GM18861 (cell line): ENCODE results near the gene CES5A.
"Not testable (repeated sequence)": the region's sequence is repeated elsewhere in the genome, so short reads cannot be mapped to it uniquely, and the experiment has no call there.

Experiments
- ATAC-seq: cut with Tn5 transposase; IDR thresholded peaks from one replicate; pipeline ENCODE4 v1.9.1; 2021; ENCODE audit not compliant: unreplicated experiment

Gene CES5A

DNA sequence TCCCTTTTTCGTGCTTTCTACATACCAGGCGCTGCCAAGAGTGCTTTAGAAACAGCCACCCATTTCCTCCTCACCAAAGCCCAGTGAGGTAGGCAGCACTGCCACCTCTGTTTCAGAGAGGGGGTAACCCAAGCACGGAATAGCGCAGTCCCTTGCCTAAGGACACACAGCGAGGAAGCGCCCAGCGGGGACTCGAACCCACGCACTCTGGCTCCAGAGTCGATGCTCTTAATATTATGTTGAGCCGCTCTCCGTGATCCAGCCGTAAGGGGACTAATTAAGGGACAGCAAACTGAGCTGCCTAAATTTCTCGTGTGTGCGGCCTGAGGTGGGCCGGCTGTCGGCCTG is 42.8 kb downstream of the CES5A start:
- no peak for ATAC-seq

DNA sequence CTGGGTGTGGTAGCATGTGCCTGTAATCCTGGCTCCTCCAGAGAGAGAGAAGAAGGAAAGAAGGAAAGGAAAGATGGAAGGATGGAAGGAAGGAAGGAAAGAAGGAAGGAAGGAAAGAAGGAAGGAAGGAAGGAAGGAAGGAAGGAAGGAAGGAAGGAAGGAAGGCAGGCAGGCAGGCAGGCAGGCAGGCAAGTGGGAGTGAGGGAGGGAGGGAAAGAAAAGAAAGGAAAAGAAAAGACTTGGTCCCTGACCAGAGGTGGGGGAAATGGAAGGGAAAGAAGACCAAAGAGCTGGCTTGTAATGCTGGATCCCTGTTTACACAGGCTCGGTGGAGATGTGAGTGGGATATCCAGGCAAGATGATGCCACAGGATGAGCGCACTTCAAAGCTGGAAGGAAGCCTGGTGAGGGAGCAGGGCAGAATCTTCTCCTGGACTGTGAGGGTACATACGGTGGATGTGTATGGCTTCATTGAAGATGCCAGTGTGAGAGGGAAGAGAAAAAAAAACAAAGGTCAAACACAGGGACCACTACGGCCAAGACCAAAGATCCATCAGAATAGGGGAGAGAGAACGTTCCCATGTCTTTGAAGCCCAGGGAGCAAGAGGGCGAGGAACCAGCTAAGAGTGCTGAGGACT is 44.4 kb downstream of the CES5A start:
- no peak for ATAC-seq

DNA sequence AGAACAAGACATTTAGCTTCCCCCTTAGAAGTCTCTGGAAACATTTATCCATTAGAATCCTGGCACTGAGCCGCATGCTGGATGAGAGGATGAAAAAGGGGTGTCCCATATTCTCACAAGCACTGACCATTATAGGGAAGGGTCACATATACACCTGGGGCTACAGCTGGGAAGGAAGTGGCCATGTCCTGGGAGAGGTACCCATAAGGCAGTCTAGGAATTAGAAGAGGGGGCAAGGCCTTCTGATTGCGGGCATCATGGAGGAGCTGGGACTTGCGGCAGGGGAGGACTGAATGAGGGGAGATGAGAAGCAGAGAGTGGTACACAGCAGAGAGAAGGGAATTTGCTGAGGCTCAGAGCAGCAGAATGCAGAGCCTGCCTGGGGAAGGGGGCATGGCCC is 45.9 kb downstream of the CES5A start:
- not testable (repeated sequence) for ATAC-seq

DNA sequence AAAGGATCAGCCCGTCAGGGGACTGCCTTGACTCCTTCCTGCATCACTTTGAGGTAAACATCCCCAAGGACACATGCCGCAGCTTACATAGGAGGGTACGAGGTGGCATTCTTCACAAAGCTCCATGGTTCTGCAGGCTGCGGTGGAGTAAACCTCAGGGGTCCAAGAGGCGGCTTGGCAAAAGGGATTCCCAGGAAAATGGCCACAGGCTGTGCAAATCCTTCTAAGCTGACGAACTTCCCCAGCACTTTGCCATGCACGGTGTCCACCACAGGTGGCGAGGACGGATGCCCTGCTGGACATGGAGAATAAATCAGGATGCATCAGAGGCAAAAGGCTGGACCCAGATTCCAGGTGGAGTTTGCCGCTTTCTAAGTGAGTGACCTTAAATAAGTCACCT is 46.5 kb downstream of the CES5A start:
- ATAC-seq, result no peak

DNA sequence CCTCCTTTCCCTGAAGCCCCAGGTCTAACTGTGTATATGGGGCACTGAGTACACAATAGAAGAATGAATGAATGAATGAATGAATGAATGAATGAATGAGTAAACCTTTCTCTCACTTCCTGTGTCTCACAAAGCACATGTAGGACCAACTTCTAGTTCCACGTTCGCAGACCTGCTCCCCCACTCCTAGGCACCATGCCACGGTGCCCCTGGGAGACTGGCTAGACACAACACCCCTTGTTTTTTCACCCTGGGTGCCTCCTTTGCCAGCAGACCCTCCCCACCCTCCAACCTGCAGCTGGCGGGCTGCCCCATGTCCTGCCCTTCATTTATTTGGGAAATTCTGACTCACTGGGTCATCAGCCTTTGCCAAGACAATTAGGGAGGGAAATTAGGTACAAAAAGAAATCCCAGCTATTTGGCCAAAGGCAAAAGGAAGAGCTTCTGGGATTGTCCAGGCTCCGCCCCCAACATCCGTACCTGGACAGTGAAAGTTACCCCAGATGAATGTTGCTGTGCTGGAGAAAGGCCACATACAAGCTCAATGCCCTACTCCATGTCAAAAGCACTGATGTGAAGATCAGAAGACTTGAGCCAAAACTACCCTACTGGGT is 50.0 kb downstream of the CES5A start:
- no peak for ATAC-seq

DNA sequence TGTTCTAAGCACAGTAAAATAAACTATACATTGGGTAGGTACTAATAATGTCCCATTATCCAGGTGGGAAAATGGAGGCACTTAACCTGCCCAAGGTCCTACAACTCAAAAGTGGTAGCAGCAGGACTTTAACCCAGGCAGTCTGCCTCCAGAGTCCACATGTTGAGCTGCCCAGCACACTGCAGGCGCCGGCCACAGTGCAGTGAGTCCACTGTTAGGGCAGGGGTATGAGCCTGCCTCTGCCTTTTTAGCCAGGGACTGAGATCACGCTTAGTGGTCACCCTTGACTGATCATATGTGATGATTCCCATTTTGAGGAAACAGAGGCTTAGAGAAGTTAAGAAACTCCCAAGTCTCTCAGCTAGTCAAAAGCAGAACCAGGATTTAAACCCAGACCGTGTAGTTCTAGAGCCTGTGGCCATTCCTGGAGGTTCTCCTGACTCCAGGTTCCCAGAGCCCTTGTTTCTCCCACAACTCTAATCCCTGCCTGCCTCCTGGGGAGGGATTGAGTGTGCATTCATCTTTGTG is 50.6 kb downstream of the CES5A start:
- no peak for ATAC-seq

DNA sequence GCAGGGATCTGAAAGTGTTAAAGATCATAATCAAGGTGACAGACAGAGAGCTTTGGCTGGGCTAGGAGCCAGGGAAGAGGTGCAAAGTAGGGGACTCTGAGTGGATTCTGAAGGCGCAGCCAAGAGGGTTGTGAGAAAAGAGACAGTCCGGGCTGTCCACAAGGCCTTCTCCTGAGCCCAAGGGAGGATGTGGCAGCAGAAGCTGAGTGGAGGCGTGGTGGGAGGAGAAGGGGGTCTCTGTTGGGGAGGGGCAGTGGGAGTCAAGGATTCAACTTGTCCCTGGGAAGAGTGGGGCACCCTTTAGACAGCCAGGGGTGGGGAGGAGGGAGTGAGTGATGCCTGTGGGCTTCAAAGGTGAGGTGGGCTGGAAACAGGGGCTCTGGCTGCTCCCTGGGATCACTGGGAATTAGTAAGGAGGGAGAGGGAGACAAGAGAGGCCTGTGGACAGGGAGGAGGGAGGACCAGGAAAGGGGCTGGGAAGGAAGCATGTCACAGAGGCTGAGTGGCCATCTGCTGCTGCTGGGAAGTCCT is 52.8 kb downstream of the CES5A start:
- ATAC-seq, result no peak

DNA sequence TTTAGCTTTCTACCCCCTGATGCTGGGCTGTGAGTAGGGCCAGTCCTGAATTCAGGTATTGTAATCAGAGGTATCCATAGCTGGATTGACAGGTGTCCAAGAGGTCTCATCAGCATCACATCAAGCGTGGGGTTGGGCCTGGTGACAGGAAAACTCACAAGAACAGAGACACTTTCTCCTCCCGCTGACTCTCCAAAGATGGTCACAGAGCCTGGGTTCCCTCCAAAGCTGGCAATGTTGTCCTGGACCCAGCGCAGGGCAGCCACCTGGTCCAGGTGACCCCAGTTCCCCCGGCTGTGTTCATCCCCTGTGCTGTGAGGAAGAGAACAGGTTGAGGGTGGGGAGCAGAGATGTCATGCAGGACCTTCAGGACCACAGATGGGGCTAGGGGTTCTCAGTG is 54.0 kb downstream of the CES5A start:
- ATAC-seq, result no peak

DNA sequence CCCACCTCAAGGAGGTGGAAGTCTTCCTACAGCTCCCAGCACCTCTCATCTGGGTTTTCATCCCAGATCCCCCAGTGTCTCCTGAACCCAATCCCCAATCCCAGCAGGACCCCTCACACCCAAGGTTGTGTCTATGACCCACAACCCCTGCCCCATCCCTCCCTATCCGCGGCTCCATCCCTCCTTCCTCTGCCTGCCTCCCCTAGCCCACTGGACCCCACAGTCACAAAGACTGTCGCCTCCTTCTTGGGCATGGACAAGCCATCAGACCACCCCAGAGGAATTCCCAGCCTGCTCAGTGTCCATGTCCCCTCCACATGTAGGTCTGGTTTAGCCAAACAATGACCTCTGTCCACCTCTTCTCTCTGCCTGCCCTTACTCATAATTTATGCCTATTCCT is 54.6 kb downstream of the CES5A start:
- ATAC-seq, result no peak

DNA sequence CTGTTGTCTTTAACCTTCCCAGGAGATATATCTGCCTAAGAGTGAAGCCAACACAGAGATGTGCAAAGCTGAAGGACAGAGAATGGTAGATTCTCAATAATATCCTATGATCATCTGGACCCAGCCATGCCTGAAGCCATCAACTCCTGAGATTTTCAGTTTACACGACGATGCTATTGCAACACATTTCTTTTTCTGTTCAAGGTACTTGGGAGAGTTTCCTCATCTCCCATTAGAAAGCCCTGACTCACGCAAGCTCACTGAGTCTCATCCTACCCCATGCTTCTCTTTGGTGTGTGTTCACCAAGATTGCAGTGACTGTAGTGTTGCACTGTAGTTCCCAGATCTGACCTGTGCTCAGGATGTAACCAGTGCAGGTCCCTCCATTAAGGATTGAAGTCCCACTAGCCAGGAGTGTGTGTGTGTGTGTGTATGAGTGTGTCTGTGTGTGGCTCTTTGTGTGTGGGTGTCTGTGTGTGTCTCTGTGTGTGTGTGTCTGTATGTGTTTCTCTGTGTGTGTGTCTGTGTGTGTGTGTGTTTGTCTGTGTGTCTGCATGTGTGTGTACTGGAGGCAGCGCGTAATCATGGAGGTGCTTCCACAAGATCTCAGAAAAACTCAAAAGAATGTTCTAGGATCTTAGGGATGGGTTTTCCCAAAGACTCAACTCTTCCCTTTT is 57.8 kb downstream of the CES5A start:
- no peak for ATAC-seq

DNA sequence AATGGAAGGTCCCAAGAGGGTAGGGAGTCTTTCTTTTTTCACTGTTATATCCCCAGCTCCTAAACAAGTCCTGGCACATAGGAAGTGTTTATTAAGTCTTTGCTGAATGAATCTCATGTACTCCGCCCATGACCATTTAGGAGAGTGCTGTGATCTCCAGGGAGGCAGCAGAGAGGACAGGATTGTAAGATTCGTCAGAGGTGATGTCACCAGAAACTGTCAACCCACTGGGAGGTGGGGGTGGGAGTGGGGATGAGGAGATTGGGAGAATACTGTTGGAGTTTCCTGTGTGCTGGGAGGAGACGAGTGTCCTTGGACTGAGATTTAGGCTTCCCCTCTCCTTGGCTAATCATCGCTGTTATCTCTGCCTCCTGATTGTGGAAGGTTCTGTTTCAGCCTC is 59.0 kb downstream of the CES5A start:
- not testable (repeated sequence) for ATAC-seq

DNA sequence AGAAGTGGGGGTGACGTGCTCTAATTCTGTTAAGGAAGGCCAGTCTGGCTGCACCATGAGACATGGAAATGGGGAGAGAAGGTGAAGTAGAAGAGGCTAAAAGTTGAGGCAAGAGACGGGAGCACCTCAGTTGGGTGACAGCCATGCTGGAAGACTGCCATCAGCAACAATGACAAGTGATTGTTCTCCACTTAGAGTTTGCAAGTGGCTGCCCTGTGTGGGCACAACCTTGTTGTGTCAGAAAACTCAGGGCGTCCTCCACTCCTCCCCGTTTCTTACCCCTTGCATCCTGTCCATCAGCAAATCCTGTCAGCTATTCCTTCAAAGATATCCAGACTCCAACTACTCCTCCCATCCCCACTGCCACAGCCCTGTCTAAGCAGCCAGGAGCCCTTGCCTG is 59.9 kb downstream of the CES5A start:
- no peak for ATAC-seq

DNA sequence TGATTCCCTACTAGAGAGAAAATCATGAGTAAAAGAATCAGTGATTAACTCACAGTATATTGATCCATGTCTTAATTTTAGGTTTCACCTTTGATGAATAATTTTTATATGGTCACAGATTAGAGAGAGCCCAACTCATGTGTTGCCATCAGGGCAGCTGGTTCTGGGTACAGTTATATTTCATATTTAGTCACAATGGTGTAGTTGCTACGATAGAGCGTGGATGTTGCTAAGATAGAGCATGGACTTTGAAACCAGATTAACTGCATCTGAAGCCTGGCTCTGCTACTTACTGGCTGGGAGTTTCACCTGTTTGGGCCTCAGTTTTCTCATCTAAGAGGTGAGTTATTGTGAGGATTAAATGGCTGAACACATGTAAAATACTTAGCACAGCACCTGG is 61.0 kb downstream of the CES5A start:
- ATAC-seq, result not testable (repeated sequence)

DNA sequence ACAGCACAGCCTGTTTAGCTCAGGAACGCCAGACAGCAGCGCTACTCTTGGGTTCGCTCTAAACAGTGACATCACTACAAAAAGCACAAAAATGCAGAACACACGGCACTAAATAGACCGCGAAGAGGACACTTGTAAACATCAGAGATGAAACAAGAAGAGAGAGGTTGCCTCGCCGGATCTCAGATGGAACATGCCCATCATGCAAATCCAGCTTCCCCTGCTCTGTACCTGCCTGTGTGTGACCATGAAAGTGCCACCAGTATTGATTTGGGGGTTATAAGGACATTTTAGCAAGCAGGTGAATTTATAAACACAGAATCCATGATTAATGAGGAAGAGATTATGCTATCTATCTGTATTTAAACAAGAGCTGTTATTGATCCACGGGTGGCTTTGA is 61.4 kb downstream of the CES5A start:
- not testable (repeated sequence) for ATAC-seq

DNA sequence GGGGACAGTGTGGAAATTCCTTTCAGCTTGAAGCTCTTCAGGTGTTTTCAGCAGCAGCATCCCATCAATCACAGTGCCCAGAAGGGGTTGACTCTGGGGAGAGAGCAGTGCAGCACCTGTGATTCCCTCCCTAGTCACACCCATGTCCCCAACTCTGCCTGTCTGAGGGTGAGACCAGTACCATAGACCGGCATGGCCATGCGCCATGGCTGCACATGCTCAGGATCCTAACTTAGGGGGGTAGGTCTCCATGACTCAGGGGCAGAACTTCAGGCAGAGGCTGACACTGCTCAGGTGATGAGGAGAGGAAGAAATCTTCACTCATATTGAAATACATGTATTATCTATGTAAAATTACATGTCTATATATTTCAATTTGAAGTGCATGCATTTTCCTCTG is 62.2 kb downstream of the CES5A start:
- ATAC-seq, result no peak

DNA sequence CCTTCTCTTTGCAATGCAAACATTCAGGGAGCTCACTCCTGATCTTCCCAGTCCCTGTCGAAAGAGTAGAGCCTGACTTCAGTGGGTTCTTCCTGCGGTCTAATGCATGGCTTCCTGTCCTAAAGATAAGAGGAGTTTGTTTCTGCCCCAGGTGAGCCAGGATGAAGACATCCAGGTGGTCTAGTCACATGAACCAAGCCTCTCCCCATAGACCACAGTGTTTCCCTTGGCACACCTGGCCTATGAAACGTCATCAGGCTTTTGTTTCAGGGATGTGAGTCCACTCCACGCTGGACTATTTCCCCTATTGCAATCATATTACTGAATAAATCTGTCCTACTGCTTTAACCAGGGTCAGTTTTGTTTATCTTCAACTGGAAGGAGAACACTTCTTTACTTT is 63.4 kb downstream of the CES5A start:
- no peak for ATAC-seq

DNA sequence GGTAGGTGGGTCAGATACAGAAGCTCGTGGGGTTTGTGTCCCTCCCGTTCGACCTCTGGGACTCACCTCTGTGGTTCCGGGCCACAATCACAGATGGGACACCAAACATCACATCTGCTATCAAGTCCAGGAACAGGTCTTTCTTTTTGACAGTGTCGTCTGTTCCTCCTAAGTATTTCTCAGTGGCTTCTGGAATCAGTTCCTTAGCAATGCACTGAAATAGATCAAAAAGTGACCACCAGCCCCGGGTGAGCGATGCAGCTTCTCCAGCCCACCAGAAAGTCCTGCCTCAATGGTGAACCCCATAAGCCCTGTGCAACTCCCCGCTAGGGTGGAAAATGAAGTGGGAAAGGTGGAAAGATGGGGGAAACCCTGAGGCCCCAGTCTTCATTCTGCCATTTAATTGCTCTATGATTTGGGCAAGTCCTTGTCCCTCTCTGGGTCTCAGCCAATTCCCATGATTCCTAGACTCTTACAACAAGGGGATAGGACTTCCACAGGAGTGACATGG is 64.7 kb downstream of the CES5A start:
- no peak for ATAC-seq

DNA sequence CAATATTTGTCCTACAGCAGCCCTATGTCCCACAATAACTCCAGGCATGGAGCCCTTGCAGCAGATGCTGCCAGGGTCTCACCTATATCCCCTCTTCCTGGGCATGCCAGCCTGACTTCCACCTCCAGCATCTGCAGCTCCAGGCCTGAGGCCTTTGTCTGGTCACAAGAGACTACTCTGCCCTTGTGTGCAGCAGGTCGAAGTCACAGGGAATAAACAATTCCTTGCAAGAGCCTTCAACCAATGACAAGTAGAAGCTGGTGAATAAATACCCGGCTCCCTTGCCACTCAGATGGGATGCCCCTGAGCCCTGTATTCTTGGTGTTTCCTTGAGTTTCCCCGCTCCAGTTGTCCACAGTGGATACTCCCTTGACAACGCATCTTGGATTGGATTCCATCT is 65.3 kb downstream of the CES5A start:
- ATAC-seq, result no peak

DNA sequence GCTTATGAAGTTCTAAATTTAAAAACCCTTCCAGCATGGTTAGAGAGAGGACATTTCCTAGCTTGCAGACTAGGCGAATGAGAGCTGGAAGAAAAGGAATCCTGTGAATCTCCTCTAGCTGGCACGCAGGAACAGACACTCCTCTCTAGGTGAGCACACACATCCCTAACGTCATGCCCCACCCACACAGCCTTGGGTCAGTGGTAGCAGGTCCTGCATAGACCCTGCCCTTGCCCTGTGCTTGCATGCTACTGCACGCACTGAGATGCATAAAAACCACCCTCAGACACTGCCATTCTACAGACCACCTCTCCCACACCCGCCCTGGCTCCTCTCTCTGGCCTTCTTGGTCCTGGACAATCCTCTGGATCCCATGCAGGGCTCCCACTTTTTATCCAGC is 65.8 kb downstream of the CES5A start:
- ATAC-seq, result no peak

DNA sequence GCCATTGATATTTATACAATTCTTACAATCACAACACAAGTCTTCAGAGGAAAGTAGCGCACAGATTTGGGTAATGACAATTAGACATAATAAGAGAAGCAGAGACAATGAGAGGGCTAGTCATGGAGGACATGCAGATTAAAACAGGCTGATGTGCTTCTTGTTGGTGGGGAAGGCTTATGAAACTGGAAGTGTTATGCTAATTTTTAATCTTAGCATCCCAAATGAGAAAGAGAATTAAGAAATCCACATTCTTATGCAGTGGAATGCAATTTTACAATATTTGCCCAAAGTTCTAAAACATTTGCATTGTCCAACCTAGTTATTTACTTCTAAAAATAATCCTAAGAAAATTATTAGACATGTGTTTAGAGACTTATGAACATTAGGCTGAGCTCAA is 66.9 kb downstream of the CES5A start:
- not testable (repeated sequence) for ATAC-seq

DNA sequence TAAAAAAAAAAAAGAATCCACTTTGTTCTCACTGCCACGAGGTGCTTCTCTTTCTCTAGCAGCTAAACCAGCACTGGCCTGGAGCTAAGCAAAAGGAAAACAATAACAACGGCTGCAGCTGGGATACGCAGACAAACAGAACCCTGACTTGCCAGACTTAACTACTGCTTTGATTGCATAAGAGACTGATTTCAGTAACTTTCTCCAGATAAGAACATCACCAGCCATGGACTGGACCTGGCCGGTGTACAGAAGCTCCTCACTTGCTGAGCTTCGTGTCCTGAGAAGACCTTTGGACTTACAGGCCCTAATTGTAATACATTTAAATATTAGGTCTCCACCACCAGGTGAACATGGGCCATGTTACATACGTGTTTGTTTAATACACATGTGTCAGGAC is 70.1 kb downstream of the CES5A start:
- not testable (repeated sequence) for ATAC-seq

DNA sequence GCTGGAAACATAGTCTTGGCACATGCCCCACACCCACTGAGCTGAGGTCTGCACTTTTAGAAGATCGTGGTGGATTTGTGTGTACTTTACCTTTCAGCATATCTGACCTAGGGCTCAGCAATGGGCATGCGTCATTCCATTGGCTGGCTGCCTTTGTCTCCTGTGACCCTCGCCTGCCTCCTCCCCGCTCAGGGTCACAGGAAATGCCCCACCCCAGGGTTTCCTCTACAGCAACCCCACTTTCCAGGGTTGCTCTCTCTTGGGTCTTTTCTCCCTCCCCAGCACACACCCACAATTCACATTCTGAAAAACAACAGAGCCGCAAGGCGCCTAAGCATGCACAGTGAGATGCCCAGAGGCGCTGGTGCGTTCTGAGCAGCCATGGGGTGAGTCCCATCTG is 71.5 kb downstream of the CES5A start:
- ATAC-seq, result not testable (repeated sequence)
